Epithelial cell of proximal tubule (primary cell): Measurements from ENCODE around the gene SIM2. TPM values are rescaled to one million over a fixed set of nuclear protein-coding genes. Genes with fewer than 3 reads are reported as not detected.

Experiments used
- DNase-seq: peaks from one replicate; pipeline ENCODE4 v3.0.0-alpha.2; 2011; ENCODE audit warnings: low read depth
- H3K4me3 ChIP-seq: 2 replicates; pipeline ENCODE4 v1.5.1; 2011; ENCODE audit warnings: low read depth, mild to moderate bottlenecking, low read length
- total RNA-seq: library from RNA; depleted of rRNA; stranded (reverse); fragments of >200 nt; gene quantifications from 2 replicates; pipeline ENCODE4 v1.2.3, GENCODE V29; 2015
- TF ChIP-seq, protein P1 (sequence below): conservative IDR thresholded peaks from 2 replicates; pipeline ENCODE4 v1.5.1; 2012; ENCODE audit warnings: low read depth, mild to moderate bottlenecking, low read length

SIM2 gene
- total RNA-seq, 1 donor from 2014 or later, result 22.3 TPM

DNA sequence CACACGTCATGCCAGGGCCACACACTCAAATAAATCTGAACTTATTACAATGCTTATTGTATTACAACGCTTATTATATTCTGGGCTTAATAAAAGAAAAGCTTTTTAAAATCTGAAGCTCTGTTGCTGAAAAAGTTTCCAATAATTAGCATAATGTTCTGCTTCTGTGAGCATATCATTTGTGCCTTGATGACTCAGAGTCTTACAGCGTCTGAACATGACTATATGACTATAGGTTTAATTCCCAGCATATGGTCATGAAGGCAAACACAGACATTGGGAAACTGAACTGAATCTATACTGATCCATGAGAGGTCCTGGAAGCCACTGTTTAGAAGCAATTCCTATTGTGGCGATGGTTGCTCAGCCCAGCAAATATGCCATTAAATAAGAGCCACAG, 66.3 kb downstream of the SIM2 start:
- TF ChIP-seq, protein P1, sequence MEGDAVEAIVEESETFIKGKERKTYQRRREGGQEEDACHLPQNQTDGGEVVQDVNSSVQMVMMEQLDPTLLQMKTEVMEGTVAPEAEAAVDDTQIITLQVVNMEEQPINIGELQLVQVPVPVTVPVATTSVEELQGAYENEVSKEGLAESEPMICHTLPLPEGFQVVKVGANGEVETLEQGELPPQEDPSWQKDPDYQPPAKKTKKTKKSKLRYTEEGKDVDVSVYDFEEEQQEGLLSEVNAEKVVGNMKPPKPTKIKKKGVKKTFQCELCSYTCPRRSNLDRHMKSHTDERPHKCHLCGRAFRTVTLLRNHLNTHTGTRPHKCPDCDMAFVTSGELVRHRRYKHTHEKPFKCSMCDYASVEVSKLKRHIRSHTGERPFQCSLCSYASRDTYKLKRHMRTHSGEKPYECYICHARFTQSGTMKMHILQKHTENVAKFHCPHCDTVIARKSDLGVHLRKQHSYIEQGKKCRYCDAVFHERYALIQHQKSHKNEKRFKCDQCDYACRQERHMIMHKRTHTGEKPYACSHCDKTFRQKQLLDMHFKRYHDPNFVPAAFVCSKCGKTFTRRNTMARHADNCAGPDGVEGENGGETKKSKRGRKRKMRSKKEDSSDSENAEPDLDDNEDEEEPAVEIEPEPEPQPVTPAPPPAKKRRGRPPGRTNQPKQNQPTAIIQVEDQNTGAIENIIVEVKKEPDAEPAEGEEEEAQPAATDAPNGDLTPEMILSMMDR, result no peak
- DNase-seq, result no peak

DNA sequence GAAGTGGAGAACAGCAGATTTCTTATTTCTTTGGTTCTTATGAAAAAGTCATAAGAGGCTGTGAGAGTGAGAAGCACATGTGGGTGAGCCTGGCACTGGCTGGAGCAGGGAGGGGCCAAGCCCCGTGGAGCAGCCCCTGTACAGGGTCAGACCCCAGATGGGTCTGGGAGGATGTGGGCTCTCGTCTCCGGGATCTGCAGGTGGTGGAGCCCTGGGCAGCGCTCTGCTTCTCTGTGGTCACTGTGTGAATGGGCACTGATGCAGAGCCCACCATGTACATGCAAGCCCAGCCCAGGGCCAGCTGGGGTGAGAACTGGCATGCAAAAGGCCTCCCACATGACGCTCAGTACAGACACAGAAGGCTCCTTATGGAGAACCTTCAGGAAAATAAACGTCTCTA, 67.6 kb downstream of the SIM2 start:
- no peak overlapping the region for H3K4me3 ChIP-seq
- TF ChIP-seq, protein P1, result no peak
- no peak for DNase-seq

More for the DNA sequence above, 66.3 kb downstream of the SIM2 start:
- H3K4me3 ChIP-seq, result no peak overlapping the region

DNA sequence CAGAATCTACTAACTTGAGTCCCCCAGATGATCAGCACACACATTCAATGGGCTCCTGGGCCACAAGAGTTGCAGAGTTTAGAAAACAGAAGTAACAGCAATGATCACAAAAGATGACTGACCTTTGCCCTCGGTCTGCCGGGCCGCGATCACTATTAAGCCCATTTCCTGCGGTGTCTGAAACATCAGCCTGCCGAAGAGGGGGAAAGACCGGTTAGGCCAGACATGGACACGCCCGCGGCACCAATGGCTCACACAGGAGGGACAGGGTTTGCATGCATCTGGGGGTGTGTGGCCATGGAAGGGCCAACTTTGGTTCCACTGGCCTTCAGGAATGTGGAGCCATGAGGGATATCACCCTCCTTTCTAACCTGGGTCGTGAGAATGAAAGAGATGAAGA, 68.2 kb downstream of the SIM2 start:
- no peak overlapping the region for H3K4me3 ChIP-seq
- TF ChIP-seq, protein P1, result no peak
- DNase-seq, result no peak

DNA sequence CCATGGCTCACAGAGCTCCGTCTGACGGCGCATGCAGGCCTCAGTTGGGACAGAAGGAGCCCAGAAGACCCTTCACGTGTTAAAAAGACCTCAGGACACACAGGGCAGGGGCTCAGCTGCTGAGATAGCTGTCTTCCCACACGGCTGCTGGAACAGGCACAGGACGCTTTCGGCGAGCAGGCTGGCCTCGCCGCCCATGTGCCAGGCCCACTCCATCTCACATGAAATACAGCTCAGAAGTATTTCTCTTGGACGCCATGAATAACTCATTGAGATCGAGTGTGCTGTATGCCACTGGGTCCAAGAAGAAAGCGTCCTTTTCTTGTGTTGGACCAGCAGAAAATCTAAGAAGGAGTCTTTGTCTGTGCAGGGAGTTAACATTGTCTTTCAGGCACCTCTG, 69.6 kb downstream of the SIM2 start:
- H3K4me3 ChIP-seq, result no peak overlapping the region
- TF ChIP-seq, protein P1, result no peak
- DNase-seq, result no peak

DNA sequence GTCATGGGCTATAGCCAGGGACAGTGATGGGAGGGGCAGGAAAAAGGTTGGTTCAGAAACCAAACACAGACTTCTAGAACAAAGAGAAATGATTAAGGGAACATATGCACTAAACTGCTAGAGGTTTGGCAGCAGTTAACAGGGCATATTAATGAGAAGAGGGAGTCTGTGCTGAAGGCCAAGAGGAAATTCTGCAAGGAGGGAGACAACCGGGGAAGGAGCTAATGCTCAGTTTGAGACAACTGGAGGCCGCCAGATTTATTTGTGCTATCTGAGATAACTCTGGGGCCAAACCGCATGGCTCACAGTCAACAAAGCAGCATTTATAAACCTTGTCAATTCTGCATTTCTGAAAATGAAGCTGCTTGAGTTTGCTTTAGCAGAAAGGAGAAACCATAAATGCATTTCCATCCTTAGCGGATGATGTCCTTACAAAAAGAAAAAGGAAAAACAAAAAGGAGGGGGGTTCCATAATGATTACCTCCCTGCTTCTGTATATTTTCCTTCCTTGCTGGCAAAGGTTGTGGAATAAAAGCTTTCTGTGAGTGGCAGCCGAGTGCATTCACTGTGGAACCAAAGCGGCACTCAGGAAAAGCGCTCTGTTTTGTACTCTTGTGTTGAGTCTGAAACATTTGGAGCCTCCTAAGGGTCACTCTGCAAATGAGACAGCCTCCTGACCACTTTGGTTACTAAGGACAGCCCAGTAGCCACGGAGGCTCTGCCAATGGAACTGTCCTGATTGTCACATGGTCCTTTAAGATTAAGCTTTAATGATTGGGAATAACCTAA, 70.3 kb downstream of the SIM2 start:
- no peak overlapping the region for H3K4me3 ChIP-seq
- no peak for DNase-seq
- TF ChIP-seq, protein P1, result no peak

DNA sequence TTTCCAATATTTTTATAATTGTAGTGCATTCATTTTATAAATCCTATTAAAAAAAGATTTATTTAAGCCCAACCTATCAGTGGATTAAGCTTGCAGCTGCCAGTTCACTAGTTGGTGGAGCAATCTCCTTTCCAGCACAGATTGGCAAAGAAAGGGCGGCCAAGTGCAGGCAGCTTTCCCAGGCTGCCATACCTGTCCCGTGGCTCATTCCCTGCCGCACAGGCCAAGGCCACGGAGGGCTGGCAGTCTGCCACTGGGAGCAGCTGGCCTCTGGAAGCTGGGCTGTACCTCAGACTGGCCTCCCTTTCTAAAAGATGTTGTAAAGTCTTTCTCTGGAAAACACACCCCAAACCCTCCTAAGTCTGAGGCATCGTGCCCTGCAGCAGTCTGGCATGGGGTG, 74.2 kb downstream of the SIM2 start:
- TF ChIP-seq, protein P1, result no peak
- DNase-seq, result no peak

DNA sequence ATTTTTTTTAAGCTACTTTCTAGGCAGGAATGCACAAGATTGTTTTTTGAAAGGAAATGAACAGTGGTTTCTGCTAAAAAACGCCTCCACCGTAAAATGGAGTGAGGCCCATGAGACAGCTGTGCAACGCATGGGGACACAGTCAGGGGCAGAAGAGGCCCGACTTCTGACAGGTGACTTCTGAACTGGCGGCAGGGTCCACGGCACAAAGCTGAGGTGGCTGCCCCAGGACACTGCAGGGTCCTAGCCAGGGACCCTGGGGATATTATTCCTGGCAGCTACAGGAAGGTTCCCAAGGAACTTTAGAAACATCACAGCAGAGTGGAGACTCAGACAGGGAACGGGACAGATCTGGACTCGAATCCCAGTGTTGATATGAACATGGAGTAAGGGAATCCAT, 75.1 kb downstream of the SIM2 start:
- no peak overlapping the region for H3K4me3 ChIP-seq
- no peak for DNase-seq
- TF ChIP-seq, protein P1, result no peak

More for the DNA sequence above, 74.2 kb downstream of the SIM2 start:
- H3K4me3 ChIP-seq, result no peak overlapping the region
